Measurements from ENCODE around the gene DQX1. TPM values are rescaled to one million over a fixed set of nuclear protein-coding genes. Genes with fewer than 3 reads are reported as not detected.
A peak's percentile ranks its signal among the peaks of the same experiment; 100 is the strongest.

Gene DQX1
- total and polyA plus RNA-seq, 4 donors, result 0.12 to 0.34 (median 0.17) TPM; not detected in 1

- DNase-seq, result peak; percentile 63 to 80 (median 67)
- WGBS, 2 donors, result 2 to 5% methylated on average over 60 to 72 of the region's 72 CpGs
These were observed 9.9 kb downstream of the DQX1 start for GRCh38 chr2:74515981-74516633.

GRCh38 chr2:74515271-74515980 is 10.6 kb downstream of the DQX1 start:
- DNase-seq, result no peak
- Histone ChIP-seq H3K27ac (ENCODE audit: low read depth in 1 of 2, low read length in 1 of 2) (no peak overlapping the region), H3K27me3 (ENCODE audit: control insufficient read depth in 3 of 3, insufficient read depth in 3 of 3, low read length in 2 of 3) (peaks cover 9 to 84% (median 82%) of the 10 kb centered on the region in 3 donors), H3K4me3 (no peak overlapping the region), H3K9me3 (ENCODE audit: control insufficient read depth in 4 of 4, insufficient read depth in 3 of 4, low read length in 3 of 4) (peaks cover 0 to 14% (median 0%) of the 10 kb centered on the region in 4 donors), H3K36me3 (ENCODE audit: control insufficient read depth in 4 of 4, insufficient read depth in 4 of 4, low read length in 4 of 4) (no peaks in the 10 kb centered on the region), H3K9ac (ENCODE audit: insufficient read depth in 1 of 2, low read length in 2 of 2) (no peak overlapping the region), H3K4me1 (ENCODE audit: control insufficient read depth in 5 of 5, insufficient read depth in 5 of 5, low read length in 5 of 5) (peaks cover 0 to 21% (median 0%) of the 10 kb centered on the region in 5 donors)
- peak; percentile 17 for ATAC-seq (ENCODE audit: insufficient read depth, low FRiP score)
- TF ChIP-seq, protein P1, sequence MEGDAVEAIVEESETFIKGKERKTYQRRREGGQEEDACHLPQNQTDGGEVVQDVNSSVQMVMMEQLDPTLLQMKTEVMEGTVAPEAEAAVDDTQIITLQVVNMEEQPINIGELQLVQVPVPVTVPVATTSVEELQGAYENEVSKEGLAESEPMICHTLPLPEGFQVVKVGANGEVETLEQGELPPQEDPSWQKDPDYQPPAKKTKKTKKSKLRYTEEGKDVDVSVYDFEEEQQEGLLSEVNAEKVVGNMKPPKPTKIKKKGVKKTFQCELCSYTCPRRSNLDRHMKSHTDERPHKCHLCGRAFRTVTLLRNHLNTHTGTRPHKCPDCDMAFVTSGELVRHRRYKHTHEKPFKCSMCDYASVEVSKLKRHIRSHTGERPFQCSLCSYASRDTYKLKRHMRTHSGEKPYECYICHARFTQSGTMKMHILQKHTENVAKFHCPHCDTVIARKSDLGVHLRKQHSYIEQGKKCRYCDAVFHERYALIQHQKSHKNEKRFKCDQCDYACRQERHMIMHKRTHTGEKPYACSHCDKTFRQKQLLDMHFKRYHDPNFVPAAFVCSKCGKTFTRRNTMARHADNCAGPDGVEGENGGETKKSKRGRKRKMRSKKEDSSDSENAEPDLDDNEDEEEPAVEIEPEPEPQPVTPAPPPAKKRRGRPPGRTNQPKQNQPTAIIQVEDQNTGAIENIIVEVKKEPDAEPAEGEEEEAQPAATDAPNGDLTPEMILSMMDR (IDR thresholded peaks at IDR 0.05; ENCODE audit: control extremely low read depth, extremely low read depth), result no peak
- 4 to 6% methylated on average over 51 to 60 of the region's 60 CpGs for WGBS, 2 donors

More at GRCh38 chr2:74515981-74516633, 9.9 kb downstream of the DQX1 start:
- H3K9me3 ChIP-seq (ENCODE audit: control insufficient read depth in 4 of 4, insufficient read depth in 3 of 4, low read length in 3 of 4), result peaks cover 0 to 14% (median 0%) of the 10 kb centered on the region in 4 donors
- no peak for ATAC-seq (ENCODE audit: insufficient read depth, low FRiP score)
- H3K36me3 ChIP-seq (ENCODE audit: control insufficient read depth in 4 of 4, insufficient read depth in 4 of 4, low read length in 4 of 4), result no peaks in the 10 kb centered on the region
- peaks cover 0 to 21% (median 0%) of the 10 kb centered on the region in 5 donors for H3K4me1 ChIP-seq (ENCODE audit: control insufficient read depth in 5 of 5, insufficient read depth in 5 of 5, low read length in 5 of 5)
- TF ChIP-seq, protein P1 (IDR thresholded peaks at IDR 0.05; ENCODE audit: control extremely low read depth, extremely low read depth), result no peak
- peaks cover 9 to 82% (median 76%) of the 10 kb centered on the region in 3 donors for H3K27me3 ChIP-seq (ENCODE audit: control insufficient read depth in 3 of 3, insufficient read depth in 3 of 3, low read length in 2 of 3)
- H3K27ac ChIP-seq (ENCODE audit: low read depth in 1 of 2, low read length in 1 of 2), result no peak overlapping the region
- peak overlapping the region; percentile 11 for H3K4me3 ChIP-seq
- no peak overlapping the region for H3K9ac ChIP-seq (ENCODE audit: insufficient read depth in 1 of 2, low read length in 2 of 2)

- ATAC-seq (ENCODE audit: insufficient read depth, low FRiP score) (no peak), DNase-seq (peak; percentile 16 to 35 (median 24))
- H3K9ac ChIP-seq (ENCODE audit: insufficient read depth in 1 of 2, low read length in 2 of 2), result no peak within 1 kb of the TSS
- peaks cover 9 to 86% (median 83%) of the 10 kb centered on the region in 3 donors for H3K27me3 ChIP-seq (ENCODE audit: control insufficient read depth in 3 of 3, insufficient read depth in 3 of 3, low read length in 2 of 3)
- no peaks in the 10 kb centered on the region for H3K36me3 ChIP-seq (ENCODE audit: control insufficient read depth in 4 of 4, insufficient read depth in 4 of 4, low read length in 4 of 4)
- peaks cover 0 to 21% (median 0%) of the 10 kb centered on the region in 5 donors for H3K4me1 ChIP-seq (ENCODE audit: control insufficient read depth in 5 of 5, insufficient read depth in 5 of 5, low read length in 5 of 5)
- peaks cover 0 to 14% (median 0%) of the 10 kb centered on the region in 4 donors for H3K9me3 ChIP-seq (ENCODE audit: control insufficient read depth in 4 of 4, insufficient read depth in 3 of 4, low read length in 3 of 4)
- no peak within 1 kb of the TSS for H3K4me3 ChIP-seq
- TF ChIP-seq, protein P1 (IDR thresholded peaks at IDR 0.05; ENCODE audit: control extremely low read depth, extremely low read depth), result no peak
- 3 to 4% methylated on average over 77 to 82 of the region's 82 CpGs for WGBS, 2 donors
- H3K27ac ChIP-seq (ENCODE audit: low read depth in 1 of 2, low read length in 1 of 2), result no peak within 1 kb of the TSS
These were observed 11.4 kb downstream of the DQX1 start, which contains the start of gene TLX2 for GRCh38 chr2:74514368-74515270. TLX2 (plus strand) TSS chr2:74514450; CDS start chr2:74514807, 357 bp downstream.

All from lung (tissue), 12 donors.